GM18858 (cell line): ENCODE measurements around the gene SORCS2.

Experiments used
- ATAC-seq: cut with Tn5 transposase; IDR thresholded peaks from one replicate; pipeline ENCODE4 v1.9.1; 2021; ENCODE audit not compliant: unreplicated experiment

Gene SORCS2

DNA sequence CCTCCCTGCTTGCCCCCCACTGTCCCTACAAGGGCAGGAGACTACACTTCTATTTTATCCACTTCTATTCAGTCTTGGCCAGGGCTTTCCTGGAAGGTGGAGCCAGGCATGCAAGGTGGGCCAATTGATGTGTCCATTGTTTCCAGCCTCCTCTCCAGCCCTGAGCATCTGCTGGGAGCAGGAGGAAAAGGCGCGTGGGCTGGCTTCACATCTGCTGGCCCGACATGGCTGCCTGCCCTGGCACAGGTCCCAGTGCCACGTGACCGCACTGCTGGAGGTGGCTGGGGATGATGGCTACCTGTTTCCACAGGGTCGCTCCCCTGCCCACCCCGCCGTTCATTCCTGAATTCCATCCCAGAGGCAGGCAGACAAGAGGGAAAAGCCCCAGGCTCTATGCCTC lies 499.6 kb downstream of the SORCS2 start:
- ATAC-seq = no peak

DNA sequence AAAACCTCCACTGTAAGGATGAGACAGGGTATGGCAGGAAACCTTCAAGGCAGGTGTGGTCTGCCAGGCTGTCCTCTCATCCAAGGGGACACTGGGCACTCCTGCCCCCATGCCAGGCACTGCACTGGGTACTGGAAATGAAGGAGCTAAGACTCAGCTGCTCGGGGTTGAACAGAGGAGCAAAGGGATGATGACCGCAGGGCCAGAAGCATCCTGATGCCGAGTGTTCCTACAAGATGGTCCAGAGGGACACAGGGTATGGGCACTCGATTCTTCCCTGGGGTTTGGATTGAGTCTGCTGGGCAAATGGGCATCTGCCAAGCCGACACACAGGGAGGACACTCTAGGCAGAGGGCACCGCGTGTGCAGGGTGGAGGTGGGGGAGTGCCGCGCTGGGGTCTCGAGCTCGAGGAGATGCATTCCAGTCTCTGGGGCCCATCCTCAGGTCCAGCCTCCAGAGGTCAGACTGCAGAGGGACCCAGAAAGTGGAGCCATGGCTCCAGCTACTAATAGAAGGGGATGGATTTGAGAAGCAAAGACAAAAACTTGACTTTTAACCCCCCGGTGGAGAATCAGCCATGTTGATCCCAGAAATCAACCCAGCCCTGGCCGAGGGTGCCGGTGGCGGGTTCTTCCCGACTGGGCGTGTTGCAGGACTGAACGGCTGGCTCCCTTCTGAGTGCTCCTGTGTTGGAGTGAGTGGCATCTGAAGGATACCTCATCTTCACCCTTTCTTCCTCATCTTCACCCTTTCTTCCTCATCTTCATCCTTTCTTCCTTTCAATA lies 500.3 kb downstream of the SORCS2 start:
- no peak for ATAC-seq

- ATAC-seq = no peak
Observed at GRCh38 chr4:7693237-7693608, 500.9 kb downstream of the SORCS2 start.

DNA sequence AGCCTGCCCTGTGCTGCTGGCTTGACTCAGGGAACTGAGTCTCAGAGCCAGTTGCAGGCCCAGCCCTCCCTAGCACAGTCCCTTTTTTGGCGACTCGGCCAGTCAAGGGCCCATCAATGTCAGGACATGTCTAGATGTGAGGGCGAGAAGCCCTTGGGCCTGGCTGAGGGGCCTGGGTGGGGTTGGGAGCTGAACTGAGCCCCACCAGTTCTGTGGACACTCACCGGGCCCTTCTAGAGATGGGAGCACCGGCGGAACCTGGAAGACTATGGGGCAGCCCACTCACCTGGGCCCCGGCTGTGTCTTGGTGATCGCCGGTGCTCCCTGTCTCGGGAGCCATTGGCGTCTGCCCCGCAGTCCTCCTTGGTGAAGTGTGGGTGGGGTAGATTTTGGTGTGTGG lies 501.4 kb downstream of the SORCS2 start:
- ATAC-seq = no peak

DNA sequence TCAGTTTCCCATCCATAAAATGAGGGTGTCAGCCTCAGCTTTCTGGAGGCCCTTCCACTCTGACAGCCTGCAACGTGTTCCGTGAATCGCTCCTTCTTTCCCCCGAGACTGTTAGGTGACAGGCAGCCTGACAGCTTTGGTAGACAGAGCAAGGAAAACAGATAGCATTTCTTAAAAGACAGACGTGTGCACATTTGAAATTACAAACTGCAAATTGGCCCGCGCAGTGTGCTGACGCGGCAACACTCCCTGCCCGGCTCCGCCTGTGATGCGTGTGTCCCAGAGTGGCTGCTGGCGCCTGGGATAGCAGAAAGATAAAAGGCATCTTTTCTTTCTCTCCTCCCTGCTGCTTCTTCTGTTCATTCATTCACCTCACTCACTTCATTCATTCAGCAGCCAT lies 502.0 kb downstream of the SORCS2 start:
- ATAC-seq = no peak

DNA sequence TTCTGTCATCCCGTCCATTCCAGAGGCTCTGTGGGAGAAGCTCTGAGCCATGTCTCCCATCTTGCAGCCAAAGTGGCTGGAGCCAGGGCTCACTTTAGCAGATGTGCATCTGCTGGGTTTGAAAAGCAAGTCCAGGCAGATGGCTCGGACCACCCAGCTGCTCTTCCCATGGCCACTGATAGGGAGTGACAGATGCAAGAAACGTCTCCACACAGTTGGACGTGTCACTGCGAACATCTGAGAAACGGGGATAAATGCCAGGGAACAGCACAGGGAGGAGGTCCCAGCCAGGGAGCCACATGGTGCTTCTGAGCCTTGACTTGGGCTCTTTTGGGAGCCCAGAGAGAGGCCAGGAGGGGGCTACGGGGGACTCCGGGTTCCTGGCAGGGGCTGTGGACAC lies 505.0 kb downstream of the SORCS2 start:
- no peak for ATAC-seq

- no peak for ATAC-seq
Observed at GRCh38 chr4:7697821-7698220, 505.5 kb downstream of the SORCS2 start.

- ATAC-seq = no peak
Observed at GRCh38 chr4:7698584-7698983, 506.2 kb downstream of the SORCS2 start.

DNA sequence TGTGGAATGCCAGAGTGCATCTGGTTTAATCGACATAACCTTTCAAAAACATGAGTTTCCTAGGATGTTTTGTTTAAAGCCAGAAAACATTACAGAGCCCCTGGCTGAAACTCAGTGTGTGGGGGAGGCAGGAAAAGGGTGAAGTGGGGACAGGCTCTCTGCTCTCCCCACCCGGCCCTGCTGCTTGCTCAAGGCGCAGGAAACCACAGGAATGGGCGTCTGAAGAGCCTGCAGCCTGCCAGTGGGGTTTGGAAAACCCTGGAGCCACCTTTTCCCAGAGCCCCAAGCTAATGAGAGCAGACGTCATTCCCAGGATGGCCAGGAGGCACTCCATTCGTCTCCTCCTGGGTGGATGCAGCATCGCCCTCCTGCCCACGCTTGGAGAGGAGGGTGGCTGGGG lies 506.7 kb downstream of the SORCS2 start:
- no peak for ATAC-seq

GRCh38 chr4:7699825-7700224 lies 507.5 kb downstream of the SORCS2 start:
- no peak for ATAC-seq

DNA sequence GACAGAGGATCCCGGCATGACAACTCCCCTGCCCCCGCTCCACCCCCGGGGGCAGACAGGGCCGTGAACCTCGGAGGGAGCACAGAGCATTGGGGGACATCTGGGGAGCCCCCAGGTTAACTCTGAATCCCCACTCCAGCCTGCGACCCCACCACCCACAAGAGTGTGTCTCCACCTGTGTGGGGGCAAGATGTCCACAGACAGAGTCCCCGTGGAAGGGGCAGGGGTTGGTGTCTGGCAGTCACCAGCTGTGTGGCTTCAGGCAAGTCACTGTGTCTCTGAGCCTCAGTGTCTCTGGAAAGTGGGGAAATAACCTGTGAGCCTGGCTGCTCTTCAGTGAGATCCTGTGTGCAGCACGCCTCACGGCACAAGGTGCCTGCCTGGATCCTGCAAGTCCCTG lies 508.3 kb downstream of the SORCS2 start:
- ATAC-seq = no peak

DNA sequence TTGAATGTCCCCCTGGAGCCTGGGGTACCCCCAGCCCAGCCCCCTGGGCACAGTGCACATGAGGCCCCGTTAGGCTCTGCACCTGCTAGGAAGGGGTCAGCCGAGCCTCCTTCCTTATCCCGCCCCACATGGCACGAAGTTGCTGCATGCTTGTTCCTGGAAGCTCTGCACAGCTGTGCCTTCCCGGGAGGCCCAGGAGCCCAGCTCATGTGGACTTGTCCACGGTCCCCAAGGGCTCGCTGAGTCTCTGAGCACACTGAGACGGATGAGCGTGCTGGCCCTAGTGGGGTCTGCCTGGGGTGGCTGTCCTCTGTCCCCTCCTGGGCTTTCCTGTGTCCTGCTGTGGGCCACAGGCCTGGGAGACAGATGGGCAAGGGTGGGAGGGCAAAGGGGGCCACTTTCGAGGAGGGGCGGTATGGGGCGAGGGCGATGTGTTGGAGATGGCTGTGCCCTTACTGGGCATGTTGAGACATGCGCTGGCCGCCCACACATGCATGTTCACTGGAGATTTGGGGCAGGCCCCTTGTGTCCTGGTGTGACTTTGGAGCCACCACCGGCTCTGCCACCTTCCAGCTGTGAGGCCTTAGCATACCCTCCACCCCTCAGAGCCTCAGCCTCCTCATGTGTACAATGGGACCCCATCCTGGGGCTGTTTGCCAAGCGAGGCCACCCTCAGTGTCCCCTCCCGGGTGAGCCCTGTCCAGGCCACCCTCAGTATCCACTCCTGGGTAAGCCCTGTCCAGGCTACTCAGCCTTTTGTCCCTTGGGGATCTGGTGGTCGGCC lies 509.7 kb downstream of the SORCS2 start:
- no peak for ATAC-seq

DNA sequence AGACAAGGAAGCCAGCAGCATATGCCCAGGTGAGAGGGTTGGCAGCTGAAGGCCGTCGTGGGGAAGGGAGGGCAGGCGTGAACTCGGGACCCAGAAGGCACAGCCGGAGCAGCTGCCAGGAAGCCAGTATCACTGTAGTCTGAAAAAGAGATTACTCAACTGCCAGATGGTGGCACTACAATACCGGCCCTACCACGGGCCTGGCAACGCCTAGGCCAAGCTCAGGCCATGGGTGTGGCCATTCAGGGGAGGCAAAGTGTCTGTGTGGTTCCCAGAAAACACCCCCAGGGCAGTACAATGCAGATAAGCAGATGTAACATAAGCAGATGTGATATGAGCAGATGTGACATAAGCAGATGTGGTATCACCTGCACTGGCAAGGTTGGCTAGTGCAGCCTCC lies 511.4 kb downstream of the SORCS2 start:
- ATAC-seq = no peak

DNA sequence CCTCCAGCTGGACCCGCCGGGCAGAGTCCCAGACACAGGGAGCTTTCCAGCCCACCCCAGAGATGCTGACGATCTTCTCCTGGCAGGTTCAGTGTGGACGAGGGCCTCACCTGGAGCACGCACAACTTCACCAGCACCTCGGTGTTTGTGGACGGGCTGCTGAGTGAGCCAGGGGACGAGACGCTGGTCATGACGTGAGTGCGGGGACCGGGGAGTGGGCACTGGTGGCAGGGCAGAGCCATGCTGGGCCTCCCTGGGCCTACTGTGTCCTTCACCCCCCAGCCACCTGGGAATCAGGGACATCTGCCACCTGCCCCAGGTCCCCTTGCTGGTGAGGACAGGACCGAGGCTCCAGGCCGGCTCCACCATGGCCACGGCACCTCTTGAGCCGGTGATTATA lies 511.8 kb downstream of the SORCS2 start:
- no peak for ATAC-seq

DNA sequence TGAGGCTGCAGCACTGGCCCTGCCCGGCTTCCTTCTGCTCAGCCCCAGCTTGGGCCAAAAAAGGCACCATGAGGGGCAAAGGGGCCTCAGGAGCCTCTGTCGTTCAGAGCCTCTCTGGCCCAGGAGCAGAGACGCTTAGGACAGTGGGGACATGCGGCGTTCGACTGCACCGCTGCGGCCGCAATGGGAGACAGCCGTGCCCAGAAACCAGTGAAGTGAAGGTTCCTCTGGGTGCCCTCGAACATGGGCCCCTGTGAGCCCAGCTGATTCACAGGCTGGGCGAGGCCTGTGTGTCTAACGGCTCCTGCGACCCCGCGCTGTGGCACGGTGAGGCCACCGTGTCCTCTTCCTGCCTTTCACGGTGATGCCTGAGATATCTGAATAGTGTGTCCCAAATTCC lies 512.3 kb downstream of the SORCS2 start:
- no peak for ATAC-seq

- no peak for ATAC-seq
Observed at GRCh38 chr4:7705062-7705461, 512.7 kb downstream of the SORCS2 start.

GRCh38 chr4:7705593-7705992 lies 513.3 kb downstream of the SORCS2 start:
- no peak for ATAC-seq

- ATAC-seq = no peak
Observed at GRCh38 chr4:7708238-7708637, 515.9 kb downstream of the SORCS2 start.

DNA sequence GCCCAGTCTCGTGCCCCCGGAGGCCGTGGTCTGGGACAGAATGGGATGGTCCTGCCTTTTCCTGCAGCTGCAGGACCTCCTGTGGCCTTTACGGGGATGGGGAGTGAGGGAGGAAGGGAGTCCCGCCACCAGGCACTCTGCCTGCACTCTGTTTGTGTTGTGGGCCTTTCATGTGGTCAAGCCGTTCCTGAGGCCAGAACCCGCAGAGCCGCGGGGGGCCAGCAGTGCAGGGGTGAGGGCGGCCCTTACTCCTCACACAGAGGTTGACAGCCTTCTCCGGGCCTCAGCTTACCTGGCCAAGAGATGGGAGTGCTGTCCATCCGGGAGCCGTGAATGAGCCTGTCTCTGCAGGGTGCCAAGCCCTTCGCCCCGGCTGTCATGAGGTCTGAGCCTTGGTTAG lies 516.6 kb downstream of the SORCS2 start:
- ATAC-seq = no peak

- ATAC-seq = no peak
Observed at GRCh38 chr4:7709431-7709830, 517.1 kb downstream of the SORCS2 start.

GRCh38 chr4:7710126-7710525 lies 517.8 kb downstream of the SORCS2 start:
- no peak for ATAC-seq

GRCh38 chr4:7710576-7711306 lies 518.4 kb downstream of the SORCS2 start:
- no peak for ATAC-seq
